Activated naive CD8-positive, alpha-beta T cell treated with anti-CD3 and anti-CD28 coated beads, Interleukin-2, amount 50 U/mL, for 24 hours (primary cell): ENCODE measurements around the gene DYSF.
"Not testable (repeated sequence)": the region's sequence is repeated elsewhere in the genome, so short reads cannot be mapped to it uniquely, and the experiment has no call there.

Experiments
- ATAC-seq: fragments of 150-1000 bp; cut with Tn5 transposase; one replicate; pipeline ENCODE4 v1.10.0; 2021
- DNase-seq: peaks from one replicate; pipeline ENCODE4 v3.0.0; 2021
- H3K27ac Mint-ChIP-seq: one replicate; pipeline ENCODE4 v1.8.0; 2021; ENCODE audit warnings: mild to moderate bottlenecking, mixed read lengths
- H3K27me3 Mint-ChIP-seq: one replicate; pipeline ENCODE4 v1.8.0; 2021; ENCODE audit warnings: mixed read lengths
- H3K36me3 Mint-ChIP-seq: one replicate; pipeline ENCODE4 v1.8.0; 2021; ENCODE audit warnings: low read depth, mixed read lengths
- H3K4me1 Mint-ChIP-seq: one replicate; pipeline ENCODE4 v1.8.0; 2021; ENCODE audit warnings: mixed read lengths
- H3K4me3 Mint-ChIP-seq: one replicate; pipeline ENCODE4 v1.8.0; 2021; ENCODE audit warnings: mild to moderate bottlenecking, moderate library complexity, mixed read lengths
- H3K9me3 Mint-ChIP-seq: one replicate; pipeline ENCODE4 v1.8.0; 2021; ENCODE audit warnings: mixed read lengths

Gene DYSF

DNA sequence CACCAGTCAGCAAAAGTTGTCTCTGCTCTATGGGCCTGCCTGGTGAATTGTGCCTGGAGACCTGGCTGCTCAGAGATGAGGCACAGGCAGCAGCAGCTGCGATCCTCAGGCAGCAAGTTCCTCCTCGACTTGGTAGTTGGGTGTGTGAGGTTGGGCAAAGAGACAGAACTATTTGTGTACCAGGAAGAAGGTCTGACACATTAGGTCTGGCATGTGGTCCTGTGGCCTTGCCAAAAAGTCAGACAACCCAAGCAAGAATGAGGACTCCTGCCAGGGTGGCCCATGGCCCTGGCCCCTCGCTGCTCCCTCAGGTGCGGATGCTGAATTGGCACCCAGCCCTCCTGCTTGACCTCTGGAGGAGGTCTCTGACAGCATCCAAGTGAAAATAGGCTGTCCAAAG is 192.7 kb downstream of the DYSF start:
- DNase-seq: no peak

DNA sequence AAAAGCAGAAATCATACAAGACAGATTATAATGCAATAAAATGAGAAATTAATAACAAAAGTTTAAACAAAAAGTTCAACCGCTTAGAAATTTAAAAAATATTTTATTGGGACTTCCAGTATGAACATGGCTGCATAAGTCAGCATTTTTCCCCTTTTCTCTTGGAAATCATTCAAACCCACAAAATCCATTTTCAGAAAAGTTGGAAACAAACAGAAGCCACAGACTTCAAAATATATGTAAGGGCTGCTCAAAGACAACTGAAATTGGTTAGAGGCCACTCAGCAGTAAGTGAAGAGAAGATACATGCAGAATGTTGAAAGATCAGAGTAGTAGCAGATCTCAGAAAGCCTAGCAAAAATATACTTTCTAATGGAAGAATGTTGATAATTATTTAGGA is 194.0 kb downstream of the DYSF start:
- no peak for ATAC-seq
- H3K36me3 Mint-ChIP-seq: no peaks in the 10 kb centered on the region
- no peaks in the 10 kb centered on the region for H3K4me1 Mint-ChIP-seq
- no peaks in the 10 kb centered on the region for H3K9me3 Mint-ChIP-seq
- no peak overlapping the region for H3K27ac Mint-ChIP-seq
- DNase-seq: no peak
- H3K27me3 Mint-ChIP-seq: peaks cover 16% of the 10 kb centered on the region
- H3K4me3 Mint-ChIP-seq: no peak overlapping the region

More for the DNA sequence above, 192.7 kb downstream of the DYSF start:
- Mint-ChIP-seq H3K9me3 (no peaks in the 10 kb centered on the region), H3K4me3 (no peak overlapping the region), H3K27me3 (peaks cover 16% of the 10 kb centered on the region), H3K27ac (no peak overlapping the region), H3K36me3 (no peaks in the 10 kb centered on the region), H3K4me1 (no peaks in the 10 kb centered on the region)
- ATAC-seq: no peak

DNA sequence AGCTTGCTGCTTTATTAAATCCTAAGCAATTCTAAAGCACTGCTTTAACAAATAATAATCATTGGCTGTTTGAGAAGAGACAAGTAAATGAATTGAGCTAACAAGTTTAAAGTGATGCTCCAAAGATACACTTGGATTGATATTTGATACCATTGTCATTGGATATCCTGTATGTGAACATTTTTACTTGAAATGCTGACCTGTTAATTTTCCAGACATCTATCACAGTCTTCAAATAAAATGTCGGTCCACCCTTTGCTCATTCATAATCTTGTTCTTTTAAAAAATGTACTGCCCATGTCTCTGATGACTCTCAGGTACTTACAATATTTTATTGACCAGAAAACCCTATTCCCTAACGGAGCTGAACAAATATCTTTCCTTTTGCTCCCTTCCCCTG is 202.1 kb downstream of the DYSF start:
- H3K4me3 Mint-ChIP-seq: no peak overlapping the region
- no peak overlapping the region for H3K27ac Mint-ChIP-seq
- H3K27me3 Mint-ChIP-seq: peaks cover 2% of the 10 kb centered on the region
- no peaks in the 10 kb centered on the region for H3K4me1 Mint-ChIP-seq
- DNase-seq: no peak
- peaks cover 6% of the 10 kb centered on the region for H3K36me3 Mint-ChIP-seq
- ATAC-seq: no peak
- peaks cover 23% of the 10 kb centered on the region for H3K9me3 Mint-ChIP-seq

DNA sequence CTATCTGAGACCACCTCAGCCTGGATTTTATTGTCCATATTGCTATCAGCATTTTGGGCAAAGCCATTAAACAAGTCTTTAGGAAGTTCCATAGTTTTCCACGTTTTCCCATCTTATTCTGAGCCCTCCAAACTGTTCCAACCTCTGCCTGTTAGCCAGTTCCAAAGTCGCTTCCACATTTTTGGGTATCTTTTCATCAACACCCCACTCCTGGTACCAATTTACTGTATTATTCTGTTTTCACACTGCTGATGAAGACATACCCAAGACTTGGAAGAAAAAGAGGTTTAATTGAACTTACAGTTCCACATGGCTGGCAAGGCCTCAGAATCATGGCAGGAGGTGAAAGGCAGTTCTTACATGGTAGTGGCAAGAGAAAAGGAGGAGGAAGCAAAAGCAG is 204.9 kb downstream of the DYSF start:
- not testable (repeated sequence) for DNase-seq

DNA sequence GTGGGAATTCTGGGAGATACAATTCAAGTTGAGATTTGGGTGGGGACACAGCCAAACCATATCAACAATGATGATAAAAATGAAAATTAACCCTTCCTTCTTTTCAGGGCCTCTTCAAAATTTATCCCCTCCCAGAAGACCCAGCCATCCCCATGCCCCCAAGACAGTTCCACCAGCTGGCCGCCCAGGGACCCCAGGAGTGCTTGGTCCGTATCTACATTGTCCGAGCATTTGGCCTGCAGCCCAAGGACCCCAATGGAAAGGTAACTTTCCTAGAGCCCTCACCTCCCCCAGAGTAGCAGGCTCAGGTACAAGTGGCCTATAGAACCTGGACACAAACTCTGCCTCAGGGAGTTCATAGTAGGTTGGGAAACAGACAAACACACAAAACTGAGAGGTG is 205.4 kb downstream of the DYSF start:
- no peak overlapping the region for H3K4me3 Mint-ChIP-seq
- peaks cover 6% of the 10 kb centered on the region for H3K36me3 Mint-ChIP-seq
- H3K9me3 Mint-ChIP-seq: peaks cover 18% of the 10 kb centered on the region
- no peaks in the 10 kb centered on the region for H3K27me3 Mint-ChIP-seq
- ATAC-seq: no peak
- H3K27ac Mint-ChIP-seq: no peak overlapping the region
- no peaks in the 10 kb centered on the region for H3K4me1 Mint-ChIP-seq
- no peak for DNase-seq

More for the DNA sequence above, 204.9 kb downstream of the DYSF start:
- peaks cover 18% of the 10 kb centered on the region for H3K9me3 Mint-ChIP-seq
- not testable (repeated sequence) for H3K27me3 Mint-ChIP-seq, H3K4me1 Mint-ChIP-seq, H3K36me3 Mint-ChIP-seq, H3K27ac Mint-ChIP-seq, ATAC-seq, H3K4me3 Mint-ChIP-seq

DNA sequence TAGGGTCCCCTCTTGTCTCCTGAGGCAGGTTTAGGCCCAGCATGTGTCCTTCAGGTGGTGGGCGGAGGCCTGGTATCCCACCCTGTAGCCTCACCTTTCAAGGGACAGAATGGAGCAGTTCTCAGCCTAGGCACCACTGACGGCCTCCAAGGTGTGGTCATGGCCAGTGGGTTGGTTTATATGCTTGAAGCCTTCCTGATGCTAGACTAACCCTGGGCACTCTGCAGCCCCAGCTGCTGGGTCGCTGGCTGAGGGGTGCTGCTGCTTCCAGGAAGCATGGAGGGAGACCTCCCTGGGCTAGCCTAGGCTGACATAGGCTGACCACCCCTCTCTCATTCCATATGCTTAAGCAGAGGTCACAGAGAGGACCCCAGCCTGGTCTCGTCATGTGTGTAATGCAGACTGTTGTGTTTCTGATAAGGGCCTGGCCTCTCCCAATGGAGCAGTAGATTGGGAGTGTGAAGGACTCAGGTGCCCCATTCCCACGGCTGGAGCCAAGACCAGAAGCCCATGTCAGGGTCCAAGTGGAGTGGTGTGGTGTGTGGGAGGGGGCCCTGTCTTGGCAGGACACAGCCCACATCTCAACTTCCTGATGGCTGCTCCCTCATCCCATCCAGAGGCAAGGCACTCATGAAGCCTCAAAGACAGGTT is 206.6 kb downstream of the DYSF start:
- DNase-seq (no peak), ATAC-seq (no peak)
- no peaks in the 10 kb centered on the region for H3K4me1 Mint-ChIP-seq
- peaks cover 18% of the 10 kb centered on the region for H3K9me3 Mint-ChIP-seq
- H3K4me3 Mint-ChIP-seq: no peak overlapping the region
- H3K36me3 Mint-ChIP-seq: peaks cover 6% of the 10 kb centered on the region
- no peaks in the 10 kb centered on the region for H3K27me3 Mint-ChIP-seq
- no peak overlapping the region for H3K27ac Mint-ChIP-seq

DNA sequence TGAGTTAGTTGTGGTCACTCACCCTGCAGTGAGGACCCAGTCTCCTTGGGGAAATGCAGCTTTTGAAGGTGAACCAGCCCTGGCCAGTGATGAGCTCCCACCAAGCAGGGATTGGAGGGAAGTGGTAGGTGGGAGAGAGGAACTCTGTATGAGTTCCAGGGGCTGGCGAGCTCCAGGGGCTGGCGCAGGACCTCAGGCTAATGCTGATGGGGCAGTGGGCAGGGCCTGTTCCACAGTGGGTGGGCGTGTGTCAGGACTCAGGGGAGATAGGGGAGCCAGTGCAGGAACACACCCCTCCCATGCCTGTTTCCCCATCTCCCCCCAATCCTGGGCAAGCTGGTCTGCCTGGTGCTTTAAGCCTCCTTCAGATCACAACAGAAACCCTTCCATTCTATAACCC is 208.4 kb downstream of the DYSF start:
- ATAC-seq: no peak
- no peak for DNase-seq
- Mint-ChIP-seq H3K4me3 (no peak overlapping the region), H3K27me3 (no peaks in the 10 kb centered on the region), H3K27ac (no peak overlapping the region), H3K36me3 (peaks cover 6% of the 10 kb centered on the region), H3K4me1 (no peaks in the 10 kb centered on the region), H3K9me3 (peaks cover 13% of the 10 kb centered on the region)

DNA sequence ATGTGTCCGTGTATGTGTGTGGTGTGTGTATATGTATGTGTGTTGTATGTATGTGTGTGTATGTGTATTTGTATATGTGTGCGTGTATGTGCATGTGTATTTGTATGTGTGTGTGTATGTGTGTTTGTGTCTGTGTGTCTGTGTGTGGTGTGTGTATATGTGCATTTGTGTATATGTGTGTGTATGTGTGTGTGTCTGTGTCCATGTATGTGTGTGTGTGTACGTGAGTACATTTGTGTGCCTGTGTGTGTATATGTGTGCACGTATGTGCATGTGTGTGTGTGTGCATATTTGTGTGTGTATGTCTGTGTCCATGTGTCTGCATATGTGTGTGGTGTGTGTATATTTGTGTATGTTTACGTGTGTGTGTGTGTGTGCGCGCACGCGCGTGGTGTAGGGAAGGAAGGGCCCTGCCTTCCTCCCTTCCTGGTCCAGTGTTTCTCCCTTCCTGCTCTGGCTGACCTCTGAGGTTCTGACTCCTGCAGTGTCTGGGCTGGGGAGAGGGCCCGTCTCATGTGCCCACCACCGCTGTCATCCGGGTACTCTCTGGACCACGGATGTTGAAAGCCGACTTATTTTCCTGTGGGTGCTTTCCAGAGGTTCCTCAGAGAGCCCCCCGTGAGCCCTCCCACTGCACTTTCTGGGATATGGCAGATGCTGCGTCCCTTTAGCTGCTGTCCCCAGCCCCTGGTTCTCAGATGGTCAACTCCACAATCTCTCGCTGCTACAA is 209.5 kb downstream of the DYSF start:
- H3K4me1 Mint-ChIP-seq: no peaks in the 10 kb centered on the region
- ATAC-seq: no peak
- no peak for DNase-seq

DNA sequence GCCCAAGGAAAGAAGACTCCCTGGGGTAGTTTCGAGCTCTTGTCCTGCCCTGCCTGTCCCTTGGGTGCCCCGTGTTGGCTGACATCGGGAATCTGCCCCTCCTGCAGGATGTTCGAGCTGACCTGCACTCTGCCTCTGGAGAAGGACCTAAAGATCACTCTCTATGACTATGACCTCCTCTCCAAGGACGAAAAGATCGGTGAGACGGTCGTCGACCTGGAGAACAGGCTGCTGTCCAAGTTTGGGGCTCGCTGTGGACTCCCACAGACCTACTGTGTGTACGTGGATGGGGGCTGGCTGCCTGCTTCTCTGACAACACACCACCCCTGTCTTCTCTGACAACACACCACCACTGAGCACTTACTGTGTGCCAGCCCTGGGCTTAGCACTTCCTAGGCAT is 210.8 kb downstream of the DYSF start:
- H3K27ac Mint-ChIP-seq: no peak overlapping the region
- H3K4me3 Mint-ChIP-seq: no peak overlapping the region
- no peaks in the 10 kb centered on the region for H3K36me3 Mint-ChIP-seq
- H3K9me3 Mint-ChIP-seq: peaks cover 2% of the 10 kb centered on the region
- DNase-seq (no peak), ATAC-seq (no peak)
- no peaks in the 10 kb centered on the region for H3K27me3 Mint-ChIP-seq
- H3K4me1 Mint-ChIP-seq: no peaks in the 10 kb centered on the region

More for the DNA sequence above, 209.5 kb downstream of the DYSF start:
- H3K4me3 Mint-ChIP-seq: no peak overlapping the region
- H3K27ac Mint-ChIP-seq: no peak overlapping the region
- peaks cover 13% of the 10 kb centered on the region for H3K9me3 Mint-ChIP-seq
- peaks cover 6% of the 10 kb centered on the region for H3K36me3 Mint-ChIP-seq
- no peaks in the 10 kb centered on the region for H3K27me3 Mint-ChIP-seq

DNA sequence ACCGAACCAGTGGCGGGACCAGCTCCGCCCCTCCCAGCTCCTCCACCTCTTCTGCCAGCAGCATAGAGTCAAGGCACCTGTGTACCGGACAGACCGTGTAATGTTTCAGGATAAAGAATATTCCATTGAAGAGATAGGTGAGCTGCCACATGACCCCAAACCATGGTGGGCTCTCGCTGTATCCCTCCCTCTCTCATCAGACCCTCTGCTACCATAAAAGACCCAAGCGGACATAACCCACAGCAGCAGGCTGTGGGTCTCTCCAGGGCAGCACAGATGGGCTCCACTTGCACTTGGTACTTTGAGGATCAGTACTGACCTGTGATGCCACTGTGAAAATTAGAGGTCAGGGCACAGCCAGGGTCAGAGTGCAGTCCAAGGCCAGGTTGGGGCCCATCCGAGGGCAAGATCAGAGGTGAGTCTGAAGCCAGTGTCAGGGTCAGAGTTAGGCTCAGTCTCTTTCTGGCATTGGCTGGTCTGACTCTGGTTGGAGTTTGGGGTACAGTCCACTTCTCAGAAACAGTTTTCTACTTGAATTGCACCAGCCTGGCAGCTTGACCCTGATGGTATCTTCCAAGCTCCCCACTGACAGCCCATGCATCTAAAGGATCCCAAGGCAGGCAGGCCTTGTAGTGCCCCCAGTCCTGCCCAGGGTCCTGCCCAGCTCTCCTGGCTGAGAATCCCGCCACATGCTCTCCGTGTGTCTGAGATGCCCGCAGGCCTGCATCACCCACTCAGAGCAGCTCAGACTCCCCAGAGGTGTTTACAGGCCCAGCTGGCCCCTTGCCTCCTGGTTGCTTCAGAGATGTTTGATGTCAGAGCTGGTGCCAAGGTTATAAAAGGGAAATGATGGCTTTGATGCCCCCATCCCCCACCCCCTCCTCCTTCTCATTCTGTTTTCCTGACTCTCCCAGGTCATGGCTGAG is 212.1 kb downstream of the DYSF start:
- ATAC-seq: no peak
- no peaks in the 10 kb centered on the region for H3K9me3 Mint-ChIP-seq
- no peaks in the 10 kb centered on the region for H3K27me3 Mint-ChIP-seq
- H3K36me3 Mint-ChIP-seq: no peaks in the 10 kb centered on the region
- DNase-seq: no peak
- H3K27ac Mint-ChIP-seq: no peak overlapping the region
- no peak overlapping the region for H3K4me3 Mint-ChIP-seq
- no peaks in the 10 kb centered on the region for H3K4me1 Mint-ChIP-seq

DNA sequence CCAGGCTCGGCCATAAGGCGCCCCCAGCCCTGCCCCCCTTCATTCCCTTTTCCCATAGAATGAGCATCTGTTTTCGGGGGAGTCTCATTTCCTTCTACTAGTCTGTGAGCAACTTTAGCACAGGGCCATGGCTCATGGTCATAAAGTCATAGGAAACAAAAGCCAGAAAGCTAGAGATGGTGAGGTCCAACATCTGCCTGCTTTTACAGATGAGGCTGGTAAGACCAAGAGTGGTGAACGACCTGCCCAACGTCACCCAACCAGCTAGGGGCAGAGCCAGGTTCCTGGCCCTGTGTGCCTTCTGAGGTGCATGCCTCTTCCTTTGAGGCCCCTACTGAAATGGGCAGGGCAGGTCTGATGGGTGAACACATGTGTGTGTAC is 212.7 kb downstream of the DYSF start:
- H3K4me3 Mint-ChIP-seq: no peak overlapping the region
- no peaks in the 10 kb centered on the region for H3K9me3 Mint-ChIP-seq
- H3K27me3 Mint-ChIP-seq: no peaks in the 10 kb centered on the region
- H3K36me3 Mint-ChIP-seq: no peaks in the 10 kb centered on the region
- no peak overlapping the region for H3K27ac Mint-ChIP-seq
- H3K4me1 Mint-ChIP-seq: no peaks in the 10 kb centered on the region
- ATAC-seq: no peak
- DNase-seq: no peak

DNA sequence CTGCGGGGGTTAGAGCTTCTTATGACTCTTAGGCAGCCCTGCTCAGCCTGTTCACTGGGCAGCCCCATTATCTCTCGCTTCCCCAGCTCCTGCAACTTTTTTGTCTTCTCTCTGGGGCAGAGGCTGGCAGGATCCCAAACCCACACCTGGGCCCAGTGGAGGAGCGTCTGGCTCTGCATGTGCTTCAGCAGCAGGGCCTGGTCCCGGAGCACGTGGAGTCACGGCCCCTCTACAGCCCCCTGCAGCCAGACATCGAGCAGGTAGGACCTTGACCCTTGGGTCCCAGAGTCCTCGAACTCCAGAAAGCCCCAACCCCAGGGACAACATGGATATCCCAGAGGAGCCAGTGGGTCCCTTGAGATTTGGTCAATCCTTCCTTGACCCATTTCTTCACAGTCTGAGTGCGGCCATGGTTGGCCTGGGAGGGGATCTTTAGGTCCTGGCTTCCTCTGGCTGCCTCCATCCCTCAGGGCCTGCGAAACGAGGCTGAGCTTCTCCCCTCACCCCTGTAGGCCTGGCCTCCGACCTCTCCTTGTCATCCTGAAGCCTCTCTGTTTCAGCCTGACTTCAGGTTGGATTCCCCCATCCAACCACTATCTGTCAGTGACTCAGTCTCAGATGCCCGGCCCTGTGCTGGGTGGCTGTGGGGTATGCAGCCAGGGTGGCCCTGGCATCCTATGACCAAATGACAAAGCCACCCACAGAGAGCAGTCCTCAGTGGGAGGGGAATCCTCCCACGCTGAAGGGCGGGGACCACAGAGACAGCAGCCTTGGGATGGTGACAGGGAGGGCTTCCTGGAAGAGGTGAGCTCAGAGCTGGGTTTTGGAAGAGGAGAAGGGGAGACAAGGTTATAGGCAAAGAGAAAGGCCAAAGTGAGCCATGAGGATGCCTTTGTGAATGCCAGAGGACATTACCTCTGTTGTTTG is 214.2 kb downstream of the DYSF start:
- H3K4me3 Mint-ChIP-seq: no peak overlapping the region
- H3K27me3 Mint-ChIP-seq: no peaks in the 10 kb centered on the region
- H3K4me1 Mint-ChIP-seq: no peaks in the 10 kb centered on the region
- no peak for ATAC-seq
- H3K36me3 Mint-ChIP-seq: no peaks in the 10 kb centered on the region
- DNase-seq: no peak
- H3K9me3 Mint-ChIP-seq: no peaks in the 10 kb centered on the region
- H3K27ac Mint-ChIP-seq: no peak overlapping the region

DNA sequence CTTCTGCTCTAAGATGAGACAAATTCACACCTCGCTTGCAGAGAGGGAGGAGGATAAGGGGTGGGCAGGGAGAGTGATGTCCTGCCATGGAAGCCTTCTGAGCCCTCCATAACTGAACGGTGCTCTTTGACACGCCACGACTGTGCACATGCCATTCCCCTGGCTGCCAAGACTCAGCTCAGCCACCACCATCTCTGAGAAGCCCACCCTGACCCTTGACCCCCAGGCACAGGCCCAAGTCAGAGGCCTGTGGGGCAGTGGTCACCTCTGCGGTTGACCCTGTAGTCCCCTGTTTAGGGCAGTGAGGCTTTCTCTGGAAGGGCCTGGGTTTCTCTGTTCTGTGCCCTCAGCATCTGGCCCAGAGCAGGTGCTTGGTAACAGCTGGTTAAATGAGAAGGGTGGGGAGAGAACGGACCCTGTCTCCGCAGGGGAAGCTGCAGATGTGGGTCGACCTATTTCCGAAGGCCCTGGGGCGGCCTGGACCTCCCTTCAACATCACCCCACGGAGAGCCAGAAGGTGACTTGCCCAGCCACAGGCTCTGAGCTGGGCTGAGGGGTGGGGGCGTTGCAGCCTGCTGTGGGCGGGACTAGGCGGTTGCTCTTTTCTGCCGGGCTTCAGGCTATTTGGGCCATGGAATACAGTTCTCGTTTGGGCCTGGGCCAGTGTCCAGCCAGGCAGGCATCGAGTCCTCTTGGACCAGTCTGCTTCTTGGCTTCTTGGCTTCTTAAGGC is 215.1 kb downstream of the DYSF start:
- no peaks in the 10 kb centered on the region for H3K9me3 Mint-ChIP-seq
- no peaks in the 10 kb centered on the region for H3K36me3 Mint-ChIP-seq
- H3K4me1 Mint-ChIP-seq: no peaks in the 10 kb centered on the region
- DNase-seq (no peak), ATAC-seq (no peak)
- H3K27ac Mint-ChIP-seq: no peak overlapping the region
- H3K4me3 Mint-ChIP-seq: no peak overlapping the region
- no peaks in the 10 kb centered on the region for H3K27me3 Mint-ChIP-seq
